PFSK-1 (cell line): ENCODE results near the gene EIF6.

Experiments used
- FOXP2 ChIP-seq: optimal IDR thresholded peaks from 2 replicates; pipeline ENCODE3; 2011; ENCODE audit warnings: borderline replicate concordance, control low read depth, inconsistent platforms; ENCODE audit not compliant: insufficient read depth; ENCODE audit errors: extremely low read length, extremely low read depth
- POLR2AphosphoS5 ChIP-seq: IDR thresholded peaks from 2 replicates; pipeline ENCODE4 v1.6.1; 2012; ENCODE audit warnings: low read depth, mild to moderate bottlenecking, control low read depth, low read length, moderate library complexity
- REST ChIP-seq, 2 experiments: IDR thresholded peaks; 2 replicates each; pipeline versions ENCODE4 v1.6.1 to v1.8.0; 2011 to 2012; ENCODE audit warnings: low read depth in 2 of 2, low read length in 2 of 2, control low read depth in 1 of 2, inconsistent platforms in 1 of 2, mild to moderate bottlenecking in 1 of 2, moderate library complexity in 1 of 2; ENCODE audit not compliant: insufficient read depth in 1 of 2
- SIN3A ChIP-seq: IDR thresholded peaks from 2 replicates; pipeline ENCODE4 v1.6.1; 2012; ENCODE audit warnings: mild to moderate bottlenecking, low read length, moderate library complexity, borderline replicate concordance; ENCODE audit not compliant: insufficient read depth
- TAF1 ChIP-seq: IDR thresholded peaks from 2 replicates; pipeline ENCODE4 v1.6.1; 2012; ENCODE audit warnings: low read length, control low read depth, borderline replicate concordance; ENCODE audit not compliant: insufficient read depth

Gene EIF6

GRCh38 chr20:35294293-35294685 lies 9.7 kb upstream of the EIF6 start:
- TF ChIP-seq FOXP2, result no peak
- TF ChIP-seq TAF1, result no peak
- no peak for TF ChIP-seq SIN3A
- no peak for TF ChIP-seq POLR2AphosphoS5
- no peak for TF ChIP-seq REST (IDR thresholded peaks at IDR 0.05; ENCODE audit: insufficient read depth in 1 of 2, low read depth in 2 of 2, low read length in 2 of 2)

DNA sequence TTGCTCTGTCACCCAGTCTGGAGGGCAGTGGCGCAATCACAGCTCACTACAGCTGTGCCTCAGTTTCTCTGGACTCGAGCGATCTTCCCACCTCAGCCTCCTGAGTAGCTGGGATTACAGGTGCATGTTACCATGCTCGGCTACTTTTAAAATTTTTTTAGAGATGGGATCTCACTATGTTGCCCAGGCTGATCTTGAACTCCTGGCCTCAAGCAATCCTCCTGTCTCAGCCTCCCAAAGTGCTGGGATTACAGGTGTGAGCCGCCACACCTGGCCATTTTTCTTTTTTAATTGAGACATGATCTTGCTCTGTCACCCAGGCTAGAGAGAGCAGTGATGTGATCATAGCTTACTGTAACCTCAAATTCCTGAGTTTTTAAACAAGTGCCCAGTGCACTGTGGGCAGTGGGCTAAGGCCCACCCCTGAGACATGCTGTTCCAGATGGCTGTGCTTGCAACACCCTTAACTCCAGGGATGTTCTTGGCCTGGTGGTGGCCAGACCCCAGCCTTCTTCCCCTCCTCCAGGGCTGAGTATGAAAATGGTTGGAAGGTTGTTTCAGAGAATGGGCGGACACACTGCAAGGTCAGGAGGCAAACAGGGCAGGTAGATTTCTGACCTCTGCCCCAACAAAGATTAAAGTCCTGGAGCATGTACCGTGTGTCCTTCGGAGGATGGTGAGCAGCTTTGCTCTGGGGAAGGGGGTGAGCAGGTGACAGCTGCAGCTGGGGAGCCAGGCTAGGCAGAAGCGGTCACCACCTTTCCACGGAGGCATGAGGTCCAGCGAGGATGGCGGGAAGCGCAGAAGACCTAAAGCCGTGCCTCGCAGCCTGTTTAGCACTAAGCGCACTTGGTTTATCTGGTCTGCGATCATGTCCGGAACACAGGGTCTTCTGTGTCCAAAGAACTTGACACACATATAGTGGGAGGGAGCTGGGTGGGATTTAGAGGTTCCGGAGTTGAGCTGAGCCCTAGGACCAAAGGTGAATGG lies 9.0 kb upstream of the EIF6 start:
- TF ChIP-seq POLR2AphosphoS5 (no peak), SIN3A (no peak), TAF1 (no peak)

- TF ChIP-seq REST (IDR thresholded peaks at IDR 0.05; ENCODE audit: insufficient read depth in 1 of 2, low read depth in 2 of 2, low read length in 2 of 2) (no peak), SIN3A (no peak), TAF1 (no peak), POLR2AphosphoS5 (no peak), FOXP2 (no peak)
Measured at GRCh38 chr20:35292504-35293285, 8.1 kb upstream of the EIF6 start.

- TF ChIP-seq SIN3A, result no peak
- no peak for TF ChIP-seq REST (IDR thresholded peaks at IDR 0.05; ENCODE audit: insufficient read depth in 1 of 2, low read depth in 2 of 2, low read length in 2 of 2)
- no peak for TF ChIP-seq POLR2AphosphoS5
- TF ChIP-seq FOXP2, result no peak
- no peak for TF ChIP-seq TAF1
Measured at GRCh38 chr20:35291654-35292503, 7.3 kb upstream of the EIF6 start, which contains the start of gene FAM83C. TSS of gene FAM83C (minus strand) at chr20:35292425. CDS start at chr20:35292304, 121 bp downstream.
